HG03442 (cell line): ENCODE results near the gene GSG1L.

ENCODE experiments used
- ATAC-seq: cut with Tn5 transposase; IDR thresholded peaks from one replicate; pipeline ENCODE4 v1.9.1; 2021; ENCODE audit warnings: mild to moderate bottlenecking, moderate library complexity; ENCODE audit not compliant: unreplicated experiment

The GSG1L gene

DNA sequence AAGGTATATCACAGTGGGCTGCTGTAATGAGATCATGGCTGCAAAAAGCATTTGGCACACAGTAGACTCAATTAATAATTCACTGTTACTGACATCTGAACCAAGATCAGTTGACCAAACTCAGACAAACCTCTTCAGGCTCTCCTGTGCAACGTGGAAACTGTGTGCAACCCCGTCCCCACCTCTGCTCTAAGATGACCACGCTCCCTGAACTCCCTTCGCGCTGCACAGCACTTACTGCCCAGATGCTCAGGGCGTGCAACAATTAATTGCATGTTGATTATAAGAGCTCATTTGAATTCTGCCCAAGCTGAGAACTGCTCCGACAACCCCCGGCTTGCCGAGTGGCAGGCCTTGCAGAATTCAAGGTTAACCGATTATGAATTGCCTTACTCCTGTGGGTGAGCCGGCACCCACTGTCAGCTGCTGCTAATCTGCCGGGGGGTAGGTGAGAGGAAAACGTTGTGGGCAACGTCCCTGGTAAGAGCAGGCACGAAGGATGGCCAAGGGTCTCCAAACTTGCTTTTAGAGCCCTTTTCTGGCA lies 1.3 kb upstream of the GSG1L start:
- ATAC-seq, result no peak

DNA sequence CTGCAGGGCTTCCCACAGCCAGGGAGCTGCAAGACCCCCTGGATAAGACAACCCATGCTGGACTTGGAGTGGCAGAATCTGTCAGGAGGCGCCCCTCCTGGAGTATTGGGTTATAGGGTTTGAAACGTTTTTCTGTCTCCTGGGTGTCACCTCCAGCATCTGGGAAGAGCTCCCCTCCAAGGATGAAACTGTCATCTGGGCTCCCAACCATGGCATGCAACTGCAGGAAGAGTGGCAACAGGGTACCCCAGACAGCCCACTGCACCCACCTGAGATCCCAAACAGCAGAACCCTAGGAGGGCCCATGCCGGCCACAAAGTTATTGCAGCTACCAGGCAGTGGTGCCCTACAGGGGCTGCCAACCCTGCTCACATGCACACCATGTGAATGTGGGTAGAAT lies 636 bp upstream of the GSG1L start:
- no peak for ATAC-seq

DNA sequence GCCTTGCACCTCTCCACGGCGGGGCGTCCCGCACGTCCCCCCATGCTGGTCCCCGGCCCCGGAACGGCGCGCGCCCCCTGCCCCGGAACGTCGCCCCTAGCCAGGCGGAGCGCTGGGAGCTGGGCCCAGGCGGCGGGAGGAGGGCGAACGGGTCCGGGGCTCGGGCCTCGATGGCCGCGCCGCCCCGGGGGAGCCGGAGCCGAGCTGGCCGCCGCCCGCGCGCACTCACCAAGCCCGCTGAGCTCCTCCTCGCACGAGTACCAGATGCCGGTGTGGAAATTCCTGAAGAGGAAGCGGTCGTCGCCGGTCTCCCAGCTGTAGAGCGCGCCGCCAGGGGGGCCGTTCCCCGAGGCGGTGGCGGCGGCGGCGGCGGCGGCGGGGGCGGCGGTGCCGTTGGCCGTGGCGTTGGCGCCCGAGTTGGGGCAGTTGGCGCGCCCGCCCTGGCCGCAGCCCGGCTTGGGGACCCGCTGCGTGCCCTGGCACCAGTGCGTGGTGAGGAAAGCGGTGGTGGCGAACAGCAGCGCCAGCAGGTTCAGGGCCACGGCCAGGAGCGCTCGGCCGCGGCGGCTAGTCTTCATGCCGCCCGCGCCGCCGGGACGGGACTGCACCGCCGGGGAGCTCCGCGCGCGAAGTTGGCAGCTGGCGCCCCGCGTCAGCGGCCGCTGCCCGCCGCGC lies 530 bp downstream of the GSG1L start:
- ATAC-seq, result no peak

DNA sequence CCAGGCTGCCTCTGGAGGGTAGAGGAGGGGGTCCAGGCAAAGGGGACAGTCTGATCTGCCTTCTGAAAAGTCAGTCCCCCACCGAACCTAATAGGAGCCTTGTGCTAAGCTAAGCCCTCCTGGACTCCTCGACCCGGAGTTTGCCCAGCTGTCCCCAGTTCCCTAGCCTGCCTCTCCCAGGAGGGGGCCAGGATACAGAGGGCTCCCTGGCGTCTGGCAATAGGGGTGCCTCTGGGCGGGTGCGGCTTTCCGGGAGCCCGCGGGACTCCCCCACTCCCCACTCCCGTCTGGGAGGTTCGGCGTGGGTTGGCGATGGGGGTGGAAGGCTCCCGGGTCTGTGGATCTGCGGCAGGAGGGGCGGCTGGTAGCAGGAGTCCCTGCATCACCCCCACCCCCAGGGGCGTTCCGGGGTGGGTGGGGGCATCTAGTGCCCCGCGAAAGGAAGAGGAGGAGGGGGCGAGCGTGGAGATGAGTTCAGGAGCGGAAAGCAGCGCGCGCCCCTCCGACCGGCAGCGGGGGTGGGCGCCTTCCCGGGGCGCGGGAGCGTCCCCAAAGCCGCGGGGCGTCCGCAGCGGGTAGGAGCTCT lies 1.2 kb downstream of the GSG1L start:
- ATAC-seq, result no peak

DNA sequence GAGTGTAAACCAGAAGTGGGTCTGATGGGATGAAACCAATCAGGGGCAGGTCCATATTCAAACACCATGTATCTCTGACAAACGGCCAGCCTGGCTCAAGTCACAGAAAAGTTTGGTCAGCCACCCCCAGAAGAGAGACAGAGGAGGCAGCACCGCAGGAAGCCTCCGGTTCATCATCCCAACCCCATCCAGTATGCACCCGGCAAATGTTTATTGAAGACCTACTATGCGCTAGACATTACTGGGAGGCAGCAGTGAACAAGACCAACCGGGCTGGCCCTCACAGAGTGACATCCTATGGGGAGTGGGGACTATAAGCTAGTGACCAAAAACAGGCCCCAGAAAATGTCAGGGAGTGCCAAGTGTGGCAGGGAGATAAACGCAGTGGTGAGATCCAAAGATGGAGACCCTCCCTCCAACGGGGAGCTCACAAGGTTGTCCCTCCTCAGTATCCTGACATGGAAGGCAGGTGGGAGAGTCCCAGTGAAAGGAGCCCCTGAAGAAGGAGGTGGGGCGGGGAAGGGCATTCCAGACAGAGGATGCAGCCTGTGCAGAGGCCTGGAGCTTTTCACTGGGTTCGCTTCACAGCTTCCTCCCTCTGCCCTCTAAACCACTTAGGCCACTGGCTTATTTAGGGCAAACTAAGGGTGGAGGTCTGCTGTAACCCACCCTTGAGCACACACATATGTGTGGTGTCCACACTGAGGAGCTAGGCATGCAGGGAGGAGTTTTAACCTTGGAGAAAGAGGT lies 2.0 kb downstream of the GSG1L start:
- ATAC-seq, result no peak

DNA sequence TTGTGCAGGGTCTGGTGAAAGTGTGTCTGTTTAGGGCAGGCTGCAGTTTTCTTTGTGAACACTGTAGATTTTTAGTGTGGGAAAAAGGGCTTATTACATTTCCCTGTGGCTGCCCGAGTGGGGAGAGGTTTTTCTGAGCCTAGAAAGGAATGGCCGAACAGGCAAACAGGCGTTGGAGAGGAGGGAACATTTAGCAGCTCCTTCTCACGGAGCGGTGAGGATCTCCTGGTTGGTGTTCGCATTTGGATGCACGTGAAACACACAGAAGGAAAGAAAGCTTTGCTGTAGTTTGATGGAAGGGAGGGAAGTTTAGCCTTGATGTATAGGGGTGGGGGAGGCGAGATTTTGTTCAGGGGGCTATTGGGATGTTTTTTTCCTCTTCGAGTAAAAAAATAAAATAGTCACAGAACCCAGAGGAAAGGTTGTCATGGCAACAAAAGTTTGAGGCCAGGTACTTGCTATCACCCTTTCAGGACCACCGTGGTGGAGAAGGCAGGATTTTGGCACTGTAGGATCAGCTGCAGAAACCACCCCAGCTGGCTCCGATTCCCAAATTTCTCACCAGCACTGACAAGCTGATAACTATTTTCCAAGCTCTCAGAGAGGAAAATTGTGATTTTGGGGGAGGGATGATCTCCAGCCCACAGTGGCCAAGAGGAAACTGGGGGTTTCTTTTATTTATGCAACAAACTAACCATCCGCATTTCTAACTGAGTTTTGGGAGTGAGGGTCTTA lies 3.5 kb downstream of the GSG1L start:
- ATAC-seq, result no peak

DNA sequence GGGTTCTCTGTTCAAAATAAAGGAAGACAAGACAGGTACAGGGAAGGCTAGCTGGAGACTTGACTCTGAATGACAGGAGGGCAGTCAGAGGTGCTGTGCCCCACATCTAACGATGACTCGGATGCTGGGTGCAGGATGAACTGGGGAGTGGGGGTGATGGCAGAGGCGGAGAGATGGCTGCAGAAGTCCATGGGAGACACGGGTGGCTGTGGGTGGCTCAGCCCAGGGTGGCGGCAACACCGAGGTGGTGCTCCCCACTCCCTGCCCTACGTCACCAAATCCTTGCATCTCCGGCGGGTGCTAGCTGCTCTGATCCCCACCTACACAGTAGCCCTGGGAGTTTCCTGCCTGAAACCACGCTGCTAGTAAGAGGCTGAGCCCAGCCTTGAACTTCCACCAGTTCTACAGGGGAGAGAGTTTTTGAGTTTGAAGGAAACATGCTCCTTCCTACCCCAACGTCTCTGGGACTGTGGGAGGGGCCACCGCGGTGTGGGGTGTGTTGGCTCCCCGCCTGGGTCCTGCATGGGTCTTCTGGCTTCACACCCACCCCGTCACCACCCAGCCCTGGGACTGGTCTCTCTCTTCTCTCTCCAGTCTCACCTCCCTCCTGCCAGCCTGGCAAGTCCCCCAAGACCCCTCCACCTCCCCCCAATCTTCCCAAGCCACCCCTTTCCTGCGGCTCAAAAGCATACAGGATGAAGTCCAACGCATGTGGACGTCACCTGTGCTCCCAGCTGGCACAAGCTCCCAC lies 4.5 kb downstream of the GSG1L start:
- ATAC-seq, result no peak

DNA sequence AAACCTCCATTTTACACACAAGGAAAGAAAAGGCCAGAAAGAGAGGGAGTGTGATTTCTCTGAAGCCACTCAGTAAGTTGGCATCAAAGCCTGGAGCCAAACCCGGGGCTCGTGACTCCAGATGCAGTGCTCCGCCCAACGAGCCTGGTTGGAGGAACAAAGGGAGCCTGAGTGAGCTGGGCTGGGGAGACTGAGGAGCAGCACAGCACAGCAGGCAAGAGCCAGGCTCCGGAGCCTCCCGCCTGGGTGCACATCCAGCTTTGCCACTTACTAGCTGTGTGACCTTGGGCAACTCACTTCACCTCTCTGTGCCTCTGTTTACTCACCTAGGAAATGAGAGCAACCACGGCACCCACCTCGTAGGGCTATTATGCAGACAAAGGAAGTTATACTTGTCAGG lies 5.6 kb downstream of the GSG1L start:
- ATAC-seq, result no peak

DNA sequence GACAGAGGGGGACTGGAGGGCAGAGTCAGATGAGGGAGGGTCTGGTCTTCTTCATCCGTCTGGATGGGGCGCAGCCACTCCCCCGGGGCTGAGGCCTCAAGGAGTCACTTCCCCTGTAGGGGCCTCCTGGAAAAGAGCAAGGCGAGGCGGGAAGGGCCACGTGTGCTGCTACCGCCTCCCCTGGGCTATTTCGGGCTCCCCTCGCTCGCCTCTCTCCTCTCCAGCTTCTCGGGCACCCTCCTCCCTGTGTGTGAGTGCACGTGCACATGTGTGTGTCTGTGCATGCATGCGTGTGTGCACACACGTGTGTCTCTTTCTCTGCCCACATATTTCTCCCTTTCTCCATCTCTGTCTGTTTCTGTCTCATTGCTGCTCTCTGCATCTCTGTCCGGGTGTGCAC lies 10.1 kb downstream of the GSG1L start:
- no peak for ATAC-seq

DNA sequence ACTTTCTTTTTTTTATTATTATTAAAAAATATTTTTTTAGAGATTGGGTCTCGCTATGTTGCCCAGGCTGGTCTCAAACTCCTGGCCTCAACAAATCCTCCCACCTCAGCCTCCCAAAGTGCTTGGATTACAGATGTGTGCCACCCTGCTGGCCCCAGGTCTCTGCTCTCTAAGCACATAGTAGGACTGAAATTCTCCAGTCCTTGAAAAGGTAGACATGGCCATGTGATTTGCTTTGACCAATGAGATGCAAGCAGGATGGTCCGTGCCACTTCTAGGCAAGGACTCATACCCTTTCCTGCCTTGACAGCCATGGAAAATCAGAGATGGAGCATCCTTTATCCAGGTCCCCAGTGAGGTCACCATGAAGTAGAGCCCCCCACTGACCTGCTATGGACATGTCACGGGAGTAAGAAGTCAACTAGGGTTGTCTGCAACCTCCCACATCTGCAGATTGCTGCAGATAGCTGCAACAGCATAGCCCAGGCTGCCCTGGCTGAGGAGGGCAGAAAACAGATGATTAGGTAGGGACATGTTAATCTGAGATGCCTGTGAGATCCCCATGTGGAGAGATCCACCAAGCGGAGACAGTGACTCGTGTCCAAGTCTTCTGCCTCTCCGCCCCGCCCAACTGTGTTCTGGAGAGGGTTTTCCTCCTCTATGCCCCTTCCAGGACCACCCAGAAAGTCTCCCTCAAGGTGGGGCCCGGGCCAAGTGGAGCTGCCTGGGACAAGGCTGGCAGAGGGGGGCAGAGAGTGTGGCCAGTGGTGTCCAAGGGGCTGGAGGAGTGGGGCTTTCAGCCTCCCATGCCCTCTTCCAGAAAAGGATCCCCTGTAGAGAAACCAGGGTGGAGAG lies 11.0 kb downstream of the GSG1L start:
- ATAC-seq, result no peak

DNA sequence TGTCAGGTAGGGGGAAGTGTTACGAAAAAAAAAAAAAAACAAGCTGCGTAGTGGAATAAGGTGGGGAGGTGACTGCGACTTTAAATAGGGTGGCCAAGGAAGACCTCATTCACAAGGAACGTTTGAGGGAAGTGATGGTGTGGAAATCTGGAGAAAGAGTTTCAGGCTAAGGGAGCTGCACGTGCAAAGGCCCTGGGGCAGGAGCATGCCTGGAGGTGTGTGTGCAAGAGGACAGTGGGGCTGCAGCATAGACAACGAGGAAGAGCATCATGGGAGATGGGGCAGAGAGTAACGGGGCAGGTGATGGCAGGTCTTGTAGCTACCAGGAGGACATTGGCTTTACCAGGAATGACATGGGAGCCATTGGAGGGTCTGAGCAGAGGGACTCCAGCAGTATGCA lies 12.0 kb downstream of the GSG1L start:
- ATAC-seq, result no peak

DNA sequence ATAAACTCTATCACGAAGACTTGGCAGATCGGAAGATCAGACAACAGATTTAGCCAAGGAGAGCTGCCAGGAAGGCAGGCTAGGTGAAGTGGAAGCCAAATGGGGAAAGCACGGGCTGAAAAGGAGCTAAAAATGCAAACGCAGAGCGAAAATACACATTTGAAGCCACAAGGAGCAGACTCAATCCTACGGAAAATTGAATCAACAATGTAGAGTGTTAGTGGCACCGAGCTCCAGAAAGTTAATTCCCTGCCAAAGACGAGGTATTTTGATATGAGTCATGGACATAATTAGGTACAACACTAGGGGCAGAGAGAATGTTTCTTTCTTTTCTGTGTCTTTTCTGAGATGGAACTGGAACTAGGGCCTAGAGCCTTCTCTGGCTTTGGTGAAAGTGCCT lies 20.7 kb downstream of the GSG1L start:
- no peak for ATAC-seq

DNA sequence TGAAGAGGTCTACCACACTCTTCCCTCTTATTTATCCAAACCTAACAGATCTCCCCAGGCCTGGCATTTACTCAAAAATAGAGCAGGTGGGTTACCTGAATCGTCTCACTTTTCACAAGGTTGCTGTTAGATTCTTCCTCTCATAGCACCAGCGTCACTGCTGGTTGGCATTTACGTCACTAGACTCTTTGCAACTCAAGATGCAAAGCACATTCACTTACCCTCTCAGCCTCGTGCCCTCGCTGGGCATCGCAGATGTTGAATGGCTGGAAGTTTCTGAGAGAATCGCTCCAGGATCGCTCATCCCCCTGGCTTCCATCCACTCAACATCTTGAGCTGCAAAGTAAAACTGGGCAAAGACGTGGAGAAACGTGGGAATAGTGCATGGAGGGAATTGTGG lies 21.9 kb downstream of the GSG1L start:
- no peak for ATAC-seq

DNA sequence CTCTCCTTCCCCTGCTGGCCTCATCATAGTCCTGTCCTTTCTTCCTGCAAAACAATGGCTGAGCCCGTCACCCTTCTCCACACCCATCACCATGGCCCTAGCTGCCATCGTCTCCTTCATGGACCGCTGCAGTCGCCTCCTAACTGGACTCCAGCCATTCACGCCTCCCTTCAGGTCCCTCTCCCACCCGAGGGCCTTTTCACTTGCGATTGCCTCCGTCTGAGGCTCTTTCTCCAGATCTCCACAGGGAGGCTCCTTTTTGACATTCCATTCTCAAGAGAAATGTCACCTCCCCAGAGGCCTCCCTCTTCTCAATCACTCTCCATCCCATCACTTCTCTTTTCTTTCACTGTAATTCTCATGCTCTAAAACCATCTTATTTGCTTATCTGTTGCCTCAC lies 23.5 kb downstream of the GSG1L start:
- no peak for ATAC-seq

DNA sequence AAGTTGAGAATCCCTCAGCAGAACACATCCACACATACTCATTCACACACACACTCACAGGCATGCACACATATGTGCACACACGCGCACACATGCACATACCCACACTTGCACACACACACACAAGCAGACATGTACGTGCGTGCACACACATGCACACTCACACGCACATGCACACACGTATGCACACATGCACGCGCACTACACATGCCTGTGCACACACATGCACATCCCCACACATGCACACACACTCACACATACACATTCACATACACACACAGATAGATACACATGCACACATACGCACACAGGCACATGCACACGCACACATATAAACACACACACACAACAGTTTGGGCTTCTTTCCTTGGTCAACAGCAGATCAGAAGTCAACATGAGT lies 24.0 kb downstream of the GSG1L start:
- no peak for ATAC-seq

DNA sequence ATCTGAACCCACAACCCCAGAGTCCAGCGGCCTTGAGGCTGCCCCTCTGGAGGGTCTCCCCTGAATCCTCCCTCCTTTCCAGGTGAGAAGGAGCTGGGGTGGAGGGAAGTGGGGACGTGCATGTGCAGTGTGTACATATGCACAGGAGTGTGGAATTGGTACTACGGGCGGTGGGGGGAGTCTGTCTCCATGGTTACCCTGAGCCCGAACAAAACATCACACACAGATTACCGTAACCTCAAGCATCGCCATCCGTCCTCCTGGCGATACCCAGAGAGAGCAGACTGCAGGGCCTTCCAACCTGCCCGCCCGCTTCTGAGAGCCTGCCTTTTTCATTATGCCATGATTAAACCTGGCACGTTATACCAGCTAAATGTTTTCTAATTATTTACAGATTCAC lies 25.1 kb downstream of the GSG1L start:
- ATAC-seq, result no peak

DNA sequence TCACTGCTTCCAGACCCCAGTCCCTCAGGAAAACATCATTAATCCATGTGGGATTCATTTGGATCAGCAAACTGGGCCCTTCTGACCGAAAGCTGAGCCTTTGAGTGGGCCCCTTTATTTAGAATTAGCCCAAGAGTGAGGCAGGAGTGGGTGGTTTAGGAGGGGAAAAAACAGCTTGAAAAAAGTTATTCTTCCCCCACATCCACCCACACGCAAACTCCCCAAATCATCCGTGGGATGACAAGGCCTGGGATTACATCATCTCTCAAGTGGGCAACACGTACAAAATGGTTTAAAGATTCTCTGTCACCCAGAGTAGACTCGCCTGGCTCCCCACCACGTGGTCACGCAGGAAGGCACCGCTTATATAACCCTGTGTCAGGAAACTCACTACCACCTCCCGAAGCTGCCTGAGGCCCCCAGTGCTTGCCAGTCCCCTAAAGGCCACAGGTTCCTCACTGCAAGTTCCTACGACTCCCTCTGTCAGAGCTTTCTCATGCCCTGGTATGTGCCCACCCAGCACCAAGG lies 27.6 kb downstream of the GSG1L start:
- ATAC-seq, result no peak

DNA sequence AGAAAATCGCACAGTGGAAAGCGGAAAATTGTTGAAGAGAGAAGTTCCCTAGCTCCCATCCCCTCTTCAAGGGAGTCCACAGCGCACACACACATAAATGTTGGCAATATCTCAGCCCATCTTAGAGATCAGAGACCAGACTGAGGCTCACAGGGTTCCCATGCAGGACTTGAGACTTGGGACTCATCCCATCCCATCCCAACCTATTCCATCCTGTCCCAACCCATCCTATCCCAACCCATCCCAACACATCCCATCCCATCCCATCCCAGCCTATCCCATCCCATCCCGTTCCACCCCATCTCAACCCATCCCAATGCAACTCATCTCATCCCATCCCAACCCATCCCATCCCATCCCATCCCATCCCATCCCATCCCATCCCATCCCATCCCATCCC lies 29.6 kb downstream of the GSG1L start:
- no peak for ATAC-seq

DNA sequence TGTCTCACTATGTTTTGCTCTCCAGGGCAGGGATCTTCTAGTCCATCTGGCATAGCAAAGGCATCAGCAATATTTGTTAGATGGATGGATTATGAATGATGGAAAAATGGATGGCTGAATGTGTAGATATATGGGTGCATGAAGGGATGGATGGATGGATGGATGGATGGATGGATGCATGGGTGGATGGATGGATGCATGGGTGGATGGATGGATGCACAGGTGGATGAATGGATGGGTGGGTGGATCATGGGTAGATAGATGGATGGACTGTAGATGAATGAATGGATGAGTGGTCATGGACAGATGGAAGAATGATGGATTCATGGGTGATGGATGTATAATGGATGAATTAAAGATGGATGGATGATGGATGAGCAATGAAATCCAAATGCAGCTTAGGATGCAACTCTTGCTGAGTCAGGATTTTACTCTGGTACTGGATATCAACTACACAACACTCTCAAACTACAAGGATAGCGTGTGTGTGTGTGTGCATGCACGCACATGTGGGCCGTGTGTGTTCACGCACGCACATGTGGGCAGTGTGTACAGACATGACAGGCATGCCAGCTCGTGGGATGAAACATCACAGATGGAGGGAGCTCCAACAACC lies 34.0 kb downstream of the GSG1L start:
- ATAC-seq, result no peak
